BE2C (cell line): ENCODE measurements around the gene LHFPL6.

Experiments used
- DNase-seq: peaks from one replicate; pipeline ENCODE4 v3.0.0-alpha.2; 2020
- H3K27me3 ChIP-seq: fragments of 250-450 bp; sonication (Bioruptor Pico); 2 replicates; pipeline ENCODE4 v1.5.1; 2020; ENCODE audit warnings: mild to moderate bottlenecking
- H3K36me3 ChIP-seq: fragments of 250-450 bp; sonication (Bioruptor Pico); 2 replicates; pipeline ENCODE4 v1.5.1; 2020; ENCODE audit warnings: mild to moderate bottlenecking
- H3K4me1 ChIP-seq: fragments of 250-450 bp; sonication (Bioruptor Pico); 2 replicates; pipeline ENCODE4 v1.5.1; 2020
- H3K4me3 ChIP-seq: 2 replicates; pipeline ENCODE4 v1.5.1; 2011; ENCODE audit warnings: low read depth, low read length
- H3K9me3 ChIP-seq: fragments of 250-450 bp; sonication (Bioruptor Pico); 2 replicates; pipeline ENCODE4 v1.5.1; 2020
- TF ChIP-seq, protein P1 (sequence below): IDR thresholded peaks from 2 replicates; pipeline ENCODE4 v1.5.1; 2012; ENCODE audit warnings: mild to moderate bottlenecking, low read depth, low read length

LHFPL6 gene

DNA sequence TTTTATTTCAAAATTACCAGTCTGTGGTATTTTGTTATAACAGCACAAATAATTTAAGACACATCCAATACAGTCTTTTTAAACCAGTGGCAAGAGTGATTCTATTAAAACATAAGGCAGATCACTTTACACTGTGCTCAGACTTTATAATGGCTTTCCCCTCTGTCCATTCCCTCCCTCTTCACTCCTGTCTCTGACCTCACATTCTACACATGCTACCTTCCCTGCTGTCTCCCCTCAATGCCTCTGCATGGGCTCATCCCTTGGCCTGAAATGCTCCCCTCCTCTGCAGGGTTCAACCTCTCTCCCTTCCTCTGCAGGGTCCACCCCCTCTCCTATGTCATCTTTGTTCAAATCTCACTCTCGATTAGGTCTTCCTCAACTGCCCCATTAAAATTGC is 170.8 kb downstream of the LHFPL6 start:
- TF ChIP-seq, protein P1, sequence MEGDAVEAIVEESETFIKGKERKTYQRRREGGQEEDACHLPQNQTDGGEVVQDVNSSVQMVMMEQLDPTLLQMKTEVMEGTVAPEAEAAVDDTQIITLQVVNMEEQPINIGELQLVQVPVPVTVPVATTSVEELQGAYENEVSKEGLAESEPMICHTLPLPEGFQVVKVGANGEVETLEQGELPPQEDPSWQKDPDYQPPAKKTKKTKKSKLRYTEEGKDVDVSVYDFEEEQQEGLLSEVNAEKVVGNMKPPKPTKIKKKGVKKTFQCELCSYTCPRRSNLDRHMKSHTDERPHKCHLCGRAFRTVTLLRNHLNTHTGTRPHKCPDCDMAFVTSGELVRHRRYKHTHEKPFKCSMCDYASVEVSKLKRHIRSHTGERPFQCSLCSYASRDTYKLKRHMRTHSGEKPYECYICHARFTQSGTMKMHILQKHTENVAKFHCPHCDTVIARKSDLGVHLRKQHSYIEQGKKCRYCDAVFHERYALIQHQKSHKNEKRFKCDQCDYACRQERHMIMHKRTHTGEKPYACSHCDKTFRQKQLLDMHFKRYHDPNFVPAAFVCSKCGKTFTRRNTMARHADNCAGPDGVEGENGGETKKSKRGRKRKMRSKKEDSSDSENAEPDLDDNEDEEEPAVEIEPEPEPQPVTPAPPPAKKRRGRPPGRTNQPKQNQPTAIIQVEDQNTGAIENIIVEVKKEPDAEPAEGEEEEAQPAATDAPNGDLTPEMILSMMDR, result no peak
- no peaks in the 10 kb centered on the region for H3K36me3 ChIP-seq

DNA sequence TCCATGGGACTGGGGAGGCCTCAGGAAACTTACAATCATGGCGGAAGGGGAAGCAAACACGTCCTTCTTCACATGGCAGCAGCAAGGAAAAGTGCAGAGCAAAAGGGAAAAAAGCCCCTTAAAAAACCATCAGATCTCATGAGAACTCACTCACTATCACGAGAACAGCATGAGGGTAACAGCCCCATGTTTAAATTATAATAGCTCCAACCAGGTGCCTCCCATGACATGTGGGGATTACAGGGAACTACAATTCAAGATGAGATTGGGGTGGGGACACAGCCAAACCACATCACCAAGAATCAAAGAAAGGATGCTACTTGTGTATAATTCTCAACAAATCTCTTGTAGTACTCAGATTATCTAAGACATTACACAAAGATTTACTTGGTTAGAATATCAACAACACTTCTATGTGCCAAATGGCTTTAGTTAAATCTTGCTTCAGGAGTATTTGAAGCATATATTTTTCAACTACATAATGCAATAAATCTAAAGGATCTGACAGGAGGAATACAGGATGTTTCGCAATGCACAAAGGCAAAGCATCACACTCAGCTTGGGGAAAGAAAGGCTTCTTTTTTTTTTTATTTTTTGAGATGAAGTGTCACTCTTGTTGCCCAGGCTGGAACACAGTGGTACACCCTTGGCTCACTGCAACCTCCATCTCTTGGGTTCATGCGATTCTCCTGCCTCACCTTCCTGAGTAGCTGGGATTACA is 180.0 kb downstream of the LHFPL6 start:
- Histone ChIP-seq H3K4me3 (no peak overlapping the region), H3K27me3 (peaks cover 11% of the 10 kb centered on the region), H3K4me1 (no peaks in the 10 kb centered on the region), H3K9me3 (no peaks in the 10 kb centered on the region), H3K36me3 (no peaks in the 10 kb centered on the region)
- TF ChIP-seq, protein P1, result no peak
- no peak for DNase-seq

More for the DNA sequence above, 170.8 kb downstream of the LHFPL6 start:
- no peak for DNase-seq
- Histone ChIP-seq H3K9me3 (no peaks in the 10 kb centered on the region), H3K4me3 (no peak overlapping the region), H3K27me3 (no peaks in the 10 kb centered on the region), H3K4me1 (no peaks in the 10 kb centered on the region)

DNA sequence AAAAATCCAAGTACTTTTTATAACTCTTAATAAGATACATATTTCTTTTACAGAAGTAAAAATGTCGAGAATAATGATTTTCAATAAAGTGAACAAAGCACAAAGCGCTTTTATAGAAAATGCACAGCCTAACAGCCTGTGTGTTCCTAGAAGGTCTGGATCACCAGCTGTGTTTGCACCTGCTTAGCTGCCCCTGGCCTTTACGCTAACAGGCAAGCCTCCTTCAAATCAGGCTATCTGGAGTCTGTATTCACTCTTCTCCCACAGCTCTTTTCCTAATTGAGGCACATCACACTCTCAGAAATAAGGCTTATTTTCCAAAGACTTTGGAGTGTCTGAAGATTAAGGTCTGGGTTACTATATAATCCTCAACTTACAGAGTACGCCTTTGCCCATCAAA is 183.1 kb downstream of the LHFPL6 start:
- DNase-seq, result no peak
- Histone ChIP-seq H3K9me3 (no peaks in the 10 kb centered on the region), H3K4me1 (no peaks in the 10 kb centered on the region), H3K4me3 (no peak overlapping the region), H3K36me3 (no peaks in the 10 kb centered on the region), H3K27me3 (peaks cover 18% of the 10 kb centered on the region)
- TF ChIP-seq, protein P1, result no peak

DNA sequence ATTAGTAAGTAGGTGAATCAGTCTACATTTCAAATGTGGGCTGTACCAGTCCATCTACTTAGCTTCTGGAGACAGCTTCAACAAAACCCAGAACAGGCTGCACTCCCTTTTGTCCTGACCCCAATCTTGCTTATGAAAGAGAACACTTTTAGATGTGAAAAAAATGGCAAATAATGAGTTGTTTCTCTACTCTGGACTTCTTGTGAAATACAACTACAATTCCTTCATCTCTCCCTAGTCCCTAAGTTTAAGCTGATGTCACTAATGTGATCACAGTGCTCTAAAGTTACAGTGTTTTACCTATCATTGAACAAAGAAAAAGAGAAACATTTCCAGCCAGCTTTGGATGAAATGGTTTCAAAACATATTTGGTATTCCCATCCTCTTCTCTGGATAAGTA is 183.9 kb downstream of the LHFPL6 start:
- Histone ChIP-seq H3K9me3 (no peaks in the 10 kb centered on the region), H3K36me3 (no peaks in the 10 kb centered on the region), H3K4me1 (no peaks in the 10 kb centered on the region), H3K4me3 (no peak overlapping the region), H3K27me3 (peaks cover 18% of the 10 kb centered on the region)
- TF ChIP-seq, protein P1, result no peak
- DNase-seq, result no peak

DNA sequence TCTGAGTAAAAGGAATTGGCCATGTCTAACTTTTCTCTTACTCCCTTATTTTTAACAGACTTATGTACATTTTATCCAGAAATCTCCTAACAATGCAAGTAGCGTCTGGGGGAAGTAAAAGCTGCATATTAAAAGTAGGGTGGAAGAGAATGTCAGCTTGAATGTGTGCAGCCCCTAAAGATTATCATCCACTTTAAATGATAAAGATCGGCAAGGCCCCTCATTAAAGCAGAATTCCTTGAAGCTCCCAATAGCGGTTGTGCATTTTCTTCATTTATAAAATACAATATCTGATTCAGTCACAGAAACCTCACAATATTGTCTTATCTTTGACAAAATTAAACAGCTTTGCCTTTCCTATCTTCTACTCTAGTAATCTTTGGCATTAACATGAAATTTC is 184.6 kb downstream of the LHFPL6 start:
- H3K27me3 ChIP-seq, result peaks cover 18% of the 10 kb centered on the region
- H3K4me3 ChIP-seq, result no peak overlapping the region
- H3K4me1 ChIP-seq, result no peaks in the 10 kb centered on the region

GRCh38 chr13:39417643-39418042 is 185.3 kb downstream of the LHFPL6 start:
- TF ChIP-seq, protein P1, result no peak
- H3K9me3 ChIP-seq, result no peaks in the 10 kb centered on the region
- H3K4me3 ChIP-seq, result no peak overlapping the region
- no peaks in the 10 kb centered on the region for H3K4me1 ChIP-seq
- no peaks in the 10 kb centered on the region for H3K36me3 ChIP-seq
- no peak for DNase-seq
- peaks cover 18% of the 10 kb centered on the region for H3K27me3 ChIP-seq

More for the DNA sequence above, 184.6 kb downstream of the LHFPL6 start:
- Histone ChIP-seq H3K36me3 (no peaks in the 10 kb centered on the region), H3K9me3 (no peaks in the 10 kb centered on the region)
- DNase-seq, result no peak
- TF ChIP-seq, protein P1, result no peak
